ENCODE results near the gene MTUS2.
"Not testable (repeated sequence)": the region's sequence is repeated elsewhere in the genome, so short reads cannot be mapped to it uniquely, and the experiment has no call there.

Gene MTUS2

GRCh38 chr13:29294821-29295220 lies 474.7 kb downstream of the MTUS2 start:
- DNase-seq (ENCODE audit: low read depth in 2 of 2, low spot score in 1 of 2), result no peak

- DNase-seq (ENCODE audit: low read depth in 2 of 2, low spot score in 1 of 2), result no peak
Measured at GRCh38 chr13:29301027-29301426, 480.9 kb downstream of the MTUS2 start.

- DNase-seq (ENCODE audit: low read depth in 2 of 2, low spot score in 1 of 2), result no peak
Measured at GRCh38 chr13:29304148-29304547, 484.0 kb downstream of the MTUS2 start.

GRCh38 chr13:29310806-29311205 lies 490.7 kb downstream of the MTUS2 start:
- no peak for DNase-seq (ENCODE audit: low read depth in 2 of 2, low spot score in 1 of 2)

- DNase-seq (ENCODE audit: low read depth in 2 of 2, low spot score in 1 of 2), result no peak
Measured at GRCh38 chr13:29315847-29316246, 495.7 kb downstream of the MTUS2 start.

- DNase-seq (ENCODE audit: low read depth in 2 of 2, low spot score in 1 of 2), result no peak
Measured at GRCh38 chr13:29317828-29318227, 497.7 kb downstream of the MTUS2 start.

GRCh38 chr13:29318741-29319140 lies 498.6 kb downstream of the MTUS2 start:
- no peak for DNase-seq (ENCODE audit: low read depth in 2 of 2, low spot score in 1 of 2)

GRCh38 chr13:29319451-29319850 lies 499.3 kb downstream of the MTUS2 start:
- no peak for DNase-seq (ENCODE audit: low read depth in 2 of 2, low spot score in 1 of 2)

GRCh38 chr13:29323954-29324353 lies 503.8 kb downstream of the MTUS2 start:
- DNase-seq (ENCODE audit: low read depth in 2 of 2, low spot score in 1 of 2), result no peak

GRCh38 chr13:29324601-29325000 lies 504.5 kb downstream of the MTUS2 start:
- no peak for DNase-seq (ENCODE audit: low read depth in 2 of 2, low spot score in 1 of 2)

GRCh38 chr13:29328501-29328900 lies 508.4 kb downstream of the MTUS2 start:
- DNase-seq (ENCODE audit: low read depth in 2 of 2, low spot score in 1 of 2), result no peak

- DNase-seq (ENCODE audit: low read depth in 2 of 2, low spot score in 1 of 2), result no peak
Measured at GRCh38 chr13:29336356-29336755, 516.2 kb downstream of the MTUS2 start.

- DNase-seq (ENCODE audit: low read depth in 2 of 2, low spot score in 1 of 2), result no peak
Measured at GRCh38 chr13:29339386-29340272, 519.5 kb downstream of the MTUS2 start.

GRCh38 chr13:29345860-29346582 lies 525.9 kb downstream of the MTUS2 start:
- DNase-seq (ENCODE audit: low read depth in 2 of 2, low spot score in 1 of 2), result not testable (repeated sequence)

GRCh38 chr13:29355029-29355428 lies 534.9 kb downstream of the MTUS2 start:
- DNase-seq (ENCODE audit: low read depth in 2 of 2, low spot score in 1 of 2), result no peak

- no peak for DNase-seq (ENCODE audit: low read depth in 2 of 2, low spot score in 1 of 2)
Measured at GRCh38 chr13:29359181-29359580, 539.0 kb downstream of the MTUS2 start.

GRCh38 chr13:29361716-29362115 lies 541.6 kb downstream of the MTUS2 start:
- DNase-seq (ENCODE audit: low read depth in 2 of 2, low spot score in 1 of 2), result no peak

GRCh38 chr13:29362849-29363604 lies 542.9 kb downstream of the MTUS2 start:
- no peak for DNase-seq (ENCODE audit: low read depth in 2 of 2, low spot score in 1 of 2)

- DNase-seq (ENCODE audit: low read depth in 2 of 2, low spot score in 1 of 2), result no peak
Measured at GRCh38 chr13:29369060-29369743, 549.1 kb downstream of the MTUS2 start.

- no peak for DNase-seq (ENCODE audit: low read depth in 2 of 2, low spot score in 1 of 2)
Measured at GRCh38 chr13:29379281-29379680, 559.1 kb downstream of the MTUS2 start.

- DNase-seq (ENCODE audit: low read depth in 2 of 2, low spot score in 1 of 2), result no peak
Measured at GRCh38 chr13:29379865-29380264, 559.7 kb downstream of the MTUS2 start.
